Uterus (tissue), 2 donors: ENCODE measurements around the gene RMND5B.

ENCODE experiments used
- CTCF ChIP-seq, 4 experiments: fragments of 200-600 bp in 2 of 4; fragments of 450-650 bp in 2 of 4; sonication (generic) in 2 of 4; IDR thresholded peaks; one replicate each; pipeline ENCODE4 v1.5.1; 2016 to 2019; ENCODE audit warnings: antibody characterized with exemption in 4 of 4, mild to moderate bottlenecking in 2 of 4, moderate library complexity in 1 of 4
- POLR2A ChIP-seq, 2 donors: fragments of 450-650 bp; IDR thresholded peaks; one replicate each; pipeline ENCODE4 v1.6.1; 2016; ENCODE audit warnings: antibody characterized with exemption in 2 of 2, mild to moderate bottlenecking in 1 of 2, moderate library complexity in 1 of 2

DNA sequence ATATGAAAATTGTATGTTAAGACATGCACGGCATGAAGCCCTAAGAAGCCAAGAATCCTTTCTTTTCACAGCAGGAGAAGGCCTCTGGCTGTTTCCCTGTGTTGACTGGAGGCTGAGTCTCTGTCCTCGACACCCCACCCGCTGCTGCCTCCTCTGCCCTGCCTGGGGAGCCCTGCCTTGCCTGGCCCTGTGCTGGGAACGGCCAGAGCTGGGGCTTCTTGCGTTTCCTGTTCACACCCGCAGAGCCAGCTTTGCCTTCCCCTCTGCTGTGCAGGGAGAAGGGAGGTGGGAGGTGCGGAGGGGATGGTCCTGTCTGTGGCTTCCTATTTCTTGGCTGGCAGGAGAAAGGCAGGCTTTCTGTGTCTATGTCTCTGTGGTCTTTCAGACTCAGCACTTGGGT is 63.2 kb downstream of the RMND5B start:
- TF ChIP-seq CTCF (IDR thresholded peaks at IDR 0.05) (no peak), POLR2A (IDR thresholded peaks at IDR 0.05) (no peak)
